ENCODE results near the gene FAM83F.

Gene FAM83F

DNA sequence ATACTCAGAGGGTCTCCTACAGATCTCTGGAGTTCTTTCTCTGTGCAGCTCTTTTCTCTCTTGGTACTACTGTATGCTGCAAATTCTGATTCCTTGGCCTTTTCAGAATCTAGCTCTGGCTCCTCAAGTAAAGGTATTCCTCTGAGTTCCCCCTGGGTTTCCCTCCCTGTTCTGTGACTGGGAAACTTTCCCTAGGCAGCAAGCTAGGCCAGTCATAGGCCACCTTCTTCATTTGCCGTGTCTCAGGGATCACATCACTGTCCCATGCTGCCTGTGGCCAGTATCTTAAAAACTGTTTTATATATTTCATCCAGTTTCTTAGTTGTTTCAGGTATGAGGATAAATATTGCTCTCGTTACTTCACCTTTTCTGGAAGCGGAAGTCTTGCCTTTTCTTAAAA lies 71.2 kb downstream of the FAM83F start:
- no peak for DNase-seq (ENCODE audit: low read depth)

DNA sequence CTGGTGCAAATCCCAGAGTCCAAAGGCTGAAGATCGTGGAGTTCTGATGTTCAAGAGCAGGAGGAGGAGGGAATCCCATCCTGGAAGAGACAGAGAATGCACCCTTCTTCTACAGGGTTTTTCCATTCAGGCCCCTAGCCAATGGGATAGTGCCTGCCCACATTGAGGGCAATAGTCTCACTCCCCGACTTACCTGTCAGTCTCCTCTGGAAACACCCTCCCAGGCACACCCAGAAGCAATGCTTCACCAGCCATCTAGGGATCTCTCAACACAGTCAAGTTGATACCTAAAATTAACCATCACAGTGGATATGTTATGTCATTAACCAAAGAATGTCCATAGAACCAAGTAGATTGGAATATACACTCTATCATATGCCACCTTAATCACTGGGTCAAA lies 72.9 kb downstream of the FAM83F start:
- DNase-seq (ENCODE audit: low read depth), result no peak

DNA sequence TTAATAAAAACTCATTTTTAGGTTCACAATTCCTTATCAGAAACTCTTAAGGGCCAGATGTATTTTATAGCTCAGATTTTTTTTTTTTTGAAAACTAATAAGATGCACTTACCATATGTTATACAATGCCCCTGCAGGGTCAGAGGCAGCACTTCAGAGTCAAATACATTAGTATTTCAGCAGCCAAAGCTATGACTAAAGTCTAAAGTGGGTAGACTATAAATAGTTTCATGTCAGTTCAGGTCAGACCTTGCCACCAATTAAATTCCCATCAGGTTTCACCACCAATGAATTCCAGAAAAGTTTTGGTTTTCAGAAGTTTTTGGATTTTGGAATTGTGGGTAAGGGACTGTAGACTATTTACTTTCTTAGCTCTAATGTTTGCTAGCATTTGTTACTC lies 75.9 kb downstream of the FAM83F start:
- DNase-seq (ENCODE audit: low read depth), result no peak

DNA sequence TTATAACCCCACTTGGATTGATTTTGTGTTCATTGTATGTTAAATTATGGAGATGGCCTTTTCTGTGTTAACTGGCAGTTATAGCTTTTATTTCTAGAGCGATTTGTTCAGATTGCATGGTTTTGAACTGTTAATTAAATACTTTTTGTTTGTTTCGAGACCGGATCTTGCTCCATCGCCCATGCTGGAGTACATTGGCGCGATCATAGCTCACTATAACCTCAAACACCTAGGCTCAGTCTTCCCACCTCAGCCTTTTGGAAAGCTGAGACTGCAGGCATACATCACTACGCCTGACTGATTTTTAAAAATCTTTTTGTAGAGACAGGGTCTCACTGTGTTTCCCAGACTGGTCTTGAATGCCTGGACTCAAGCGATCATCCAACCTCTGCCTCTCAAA lies 77.0 kb downstream of the FAM83F start:
- DNase-seq (ENCODE audit: low read depth), result no peak

DNA sequence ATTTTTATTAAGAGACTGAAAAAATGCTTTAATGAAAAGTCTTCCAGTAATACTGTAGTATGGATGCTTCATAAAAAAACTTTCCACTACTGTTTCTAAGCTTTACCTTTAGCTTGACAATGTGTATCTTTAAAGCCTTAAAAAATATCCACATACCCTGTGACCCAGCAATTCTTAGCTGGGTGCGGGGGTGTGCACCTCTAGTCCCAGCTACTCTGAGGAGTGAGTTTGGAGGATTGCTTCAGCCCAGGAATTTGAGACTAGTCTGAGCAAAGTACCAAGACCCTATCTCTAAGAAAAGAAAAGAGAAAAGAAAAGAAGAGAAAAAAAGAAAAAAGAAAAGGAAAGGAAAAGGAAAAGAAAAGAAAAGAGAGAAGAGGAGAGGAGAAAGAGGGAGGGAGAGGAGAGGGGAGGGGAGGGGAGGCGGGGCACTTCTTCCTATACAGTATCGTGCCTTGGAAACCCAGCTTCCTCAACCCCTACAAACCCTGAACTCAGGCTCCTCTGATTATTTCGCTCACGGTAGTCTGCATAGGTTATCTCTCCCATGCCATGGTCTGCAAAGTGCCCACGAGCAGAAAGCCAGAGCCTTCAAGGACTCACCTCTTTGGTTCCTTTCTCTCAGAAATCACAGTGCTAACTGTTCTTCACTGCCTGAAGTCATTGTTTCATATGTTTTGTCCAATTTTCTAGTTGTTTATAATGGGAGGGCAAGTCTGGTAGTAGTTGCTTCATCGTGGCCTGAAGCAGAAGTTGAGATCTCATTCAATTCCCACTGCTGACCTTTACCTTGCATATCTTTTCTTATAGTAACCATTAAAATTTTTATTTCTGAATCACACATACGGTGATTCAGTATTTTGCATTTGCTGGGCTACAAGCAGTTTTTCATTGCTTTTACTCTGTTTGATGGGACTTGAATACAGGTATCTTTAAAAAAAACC lies 82.2 kb downstream of the FAM83F start:
- no peak for DNase-seq (ENCODE audit: low read depth)

DNA sequence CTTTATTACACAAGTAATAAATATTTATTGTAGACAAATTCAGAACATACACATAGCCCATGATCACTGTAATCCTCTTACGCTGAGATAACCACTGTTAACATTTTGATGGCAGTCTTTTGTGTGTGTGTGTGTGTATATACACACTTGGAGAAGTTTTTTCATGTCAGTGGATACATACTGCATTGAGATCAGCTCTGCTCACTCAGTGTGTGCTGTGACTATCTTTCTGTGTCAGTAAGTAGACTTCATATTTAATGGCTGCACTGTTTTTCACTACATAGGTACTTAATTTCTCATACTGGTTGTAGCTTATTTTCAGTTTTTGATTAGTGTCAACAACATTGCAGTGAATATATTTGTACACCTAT lies 82.9 kb downstream of the FAM83F start:
- no peak for DNase-seq (ENCODE audit: low read depth)

DNA sequence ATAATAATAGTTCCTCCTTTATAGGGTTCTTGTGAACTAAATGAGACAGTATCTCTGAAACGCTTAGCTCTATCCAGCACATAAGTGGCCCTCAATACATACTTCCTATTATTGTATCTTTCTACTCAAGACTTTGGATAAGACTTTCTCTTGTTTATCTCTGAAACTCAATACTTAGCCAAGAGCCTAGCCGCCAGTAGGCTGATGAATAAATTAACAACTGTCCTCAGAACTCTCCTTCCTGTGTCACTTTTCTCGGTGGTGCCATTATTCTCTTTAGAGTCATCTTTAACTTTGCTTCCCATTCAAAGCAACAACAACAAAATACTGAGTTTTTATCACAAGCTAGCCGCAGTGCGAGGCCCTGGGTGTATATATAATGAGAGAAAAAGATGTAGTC lies 86.9 kb downstream of the FAM83F start:
- no peak for DNase-seq (ENCODE audit: low read depth)

GRCh38 chr22:40082184-40082583 lies 87.4 kb downstream of the FAM83F start:
- DNase-seq (ENCODE audit: low read depth), result no peak

DNA sequence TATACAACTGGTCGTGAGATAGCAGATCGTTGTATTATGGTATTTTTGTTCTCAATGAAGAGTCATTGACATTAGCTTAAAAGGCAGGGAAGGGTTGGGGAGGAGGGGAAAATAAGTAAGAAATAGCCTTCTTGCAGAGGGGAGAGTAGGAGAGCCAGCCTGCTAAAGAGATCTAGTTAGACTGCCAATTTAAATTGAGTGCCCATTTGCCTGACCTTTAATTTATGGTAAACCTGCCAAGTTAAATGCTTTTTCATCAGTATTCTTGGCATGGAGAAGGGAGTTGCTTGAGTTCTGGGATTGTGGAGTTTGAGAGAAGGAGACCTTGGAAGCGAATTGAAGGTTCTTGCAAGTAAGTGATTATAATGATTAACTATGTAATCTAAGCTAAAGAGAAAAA lies 89.0 kb downstream of the FAM83F start:
- DNase-seq (ENCODE audit: low read depth), result no peak

GRCh38 chr22:40084246-40084645 lies 89.5 kb downstream of the FAM83F start:
- no peak for DNase-seq (ENCODE audit: low read depth)

DNA sequence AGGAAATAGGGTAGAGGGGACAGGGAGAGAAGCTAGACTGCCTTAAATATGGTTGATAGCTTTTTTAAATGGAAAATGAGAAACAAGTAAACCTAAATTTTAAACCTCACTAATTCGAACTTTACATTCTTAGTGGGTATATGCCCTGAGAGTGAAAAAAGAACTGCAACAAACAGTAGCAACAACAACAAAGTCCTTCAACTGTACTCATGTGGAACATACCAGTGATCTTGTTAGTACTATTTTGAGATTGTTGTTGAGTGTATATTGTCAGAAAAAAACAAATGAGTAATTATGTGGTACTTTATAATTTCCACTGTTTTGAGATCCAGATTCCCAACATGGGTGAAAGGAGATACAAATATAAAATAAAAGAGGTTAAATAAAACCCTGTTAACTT lies 94.1 kb downstream of the FAM83F start:
- DNase-seq (ENCODE audit: low read depth), result no peak
